GM19193 (cell line): Measurements from ENCODE around the gene PAAF1.

Source experiments
- POLR2A ChIP-seq: IDR thresholded peaks from 4 replicates; pipeline ENCODE4 v1.6.1; 2011; ENCODE audit not compliant: insufficient read depth, insufficient read length; ENCODE audit errors: extremely low read depth

PAAF1 gene

DNA sequence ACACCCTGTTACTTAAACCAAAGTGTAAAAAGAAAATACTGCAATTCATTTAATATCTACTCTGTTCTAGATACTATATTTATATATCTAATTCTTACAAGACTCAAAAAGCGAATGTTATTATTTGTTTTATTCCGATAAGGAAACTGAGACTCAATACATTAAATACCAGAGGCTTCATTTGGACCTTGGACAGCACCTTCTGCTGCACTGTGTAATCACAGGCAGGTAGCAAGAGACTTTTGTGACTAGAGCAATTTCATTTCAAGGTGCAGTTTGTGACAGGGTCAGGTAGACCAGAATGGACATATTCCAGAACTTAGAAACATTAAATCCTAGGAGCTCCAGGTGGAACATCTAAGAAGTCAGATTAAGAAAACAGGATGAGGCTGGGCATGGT is 52.6 kb downstream of the PAAF1 start:
- TF ChIP-seq POLR2A = no peak

DNA sequence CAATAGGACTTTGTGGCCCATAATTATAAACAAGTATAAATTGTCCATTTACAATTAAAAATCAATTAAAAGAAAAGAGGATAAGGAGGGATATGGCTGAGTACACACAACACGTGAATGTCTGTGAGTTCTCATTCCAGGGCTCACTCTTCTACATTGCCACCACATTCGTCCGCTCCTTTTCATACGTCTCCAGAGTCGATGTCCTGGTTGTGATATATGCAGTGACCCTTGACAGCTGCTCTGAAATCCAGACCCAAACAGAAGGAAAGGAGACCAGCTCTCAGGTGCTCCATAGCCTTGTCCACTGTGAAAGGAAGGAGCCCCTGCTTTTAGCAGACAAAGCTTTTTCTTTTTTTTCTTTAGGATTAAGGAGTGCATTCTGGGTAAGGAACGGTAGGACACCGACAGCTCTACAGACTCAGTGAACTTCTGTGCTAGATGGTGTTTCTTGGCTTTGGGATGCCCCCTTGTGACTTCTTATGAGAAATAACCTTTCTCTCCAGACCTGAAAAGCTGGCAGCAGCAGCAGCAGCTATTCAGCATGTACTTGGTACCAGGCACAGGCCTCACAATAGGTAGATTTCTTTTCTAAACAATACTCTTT is 54.3 kb downstream of the PAAF1 start:
- no peak for TF ChIP-seq POLR2A

DNA sequence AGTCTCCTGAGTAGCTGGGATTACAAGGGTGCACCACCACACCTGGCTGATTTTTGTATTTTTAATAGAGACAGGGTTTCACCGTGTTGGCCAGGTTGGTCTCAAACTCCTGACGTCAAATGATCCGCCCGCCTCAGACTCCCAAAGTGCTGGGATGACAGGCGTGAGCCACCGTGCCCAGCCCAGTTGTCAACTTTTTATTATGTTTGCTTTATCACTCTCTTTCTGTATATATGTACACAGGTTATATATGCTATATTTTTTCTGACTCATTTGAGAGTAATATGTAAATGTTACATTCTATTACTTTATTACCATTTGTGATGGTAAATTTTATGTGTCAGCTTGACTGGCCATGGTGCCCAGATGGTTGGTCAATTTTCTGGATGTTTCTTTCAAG is 55.2 kb downstream of the PAAF1 start:
- TF ChIP-seq POLR2A = no peak

DNA sequence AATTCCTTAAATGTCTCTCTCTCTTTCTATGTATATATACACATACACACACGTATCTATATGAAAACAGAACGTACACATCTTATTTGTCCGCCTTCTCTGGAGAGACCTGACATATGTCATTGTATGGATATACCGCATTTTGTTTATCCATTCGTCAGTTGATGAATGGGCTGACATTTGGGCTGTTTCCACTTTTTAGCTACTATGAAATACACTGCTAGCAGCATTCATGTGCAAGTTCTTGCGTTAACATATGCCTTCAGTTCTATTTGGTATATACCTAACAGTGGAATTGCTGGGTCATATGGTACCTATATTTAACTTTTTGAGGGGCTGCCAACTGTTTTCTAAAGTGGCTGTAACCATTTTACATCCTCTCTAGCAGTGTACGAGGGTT is 56.0 kb downstream of the PAAF1 start:
- TF ChIP-seq POLR2A = no peak

DNA sequence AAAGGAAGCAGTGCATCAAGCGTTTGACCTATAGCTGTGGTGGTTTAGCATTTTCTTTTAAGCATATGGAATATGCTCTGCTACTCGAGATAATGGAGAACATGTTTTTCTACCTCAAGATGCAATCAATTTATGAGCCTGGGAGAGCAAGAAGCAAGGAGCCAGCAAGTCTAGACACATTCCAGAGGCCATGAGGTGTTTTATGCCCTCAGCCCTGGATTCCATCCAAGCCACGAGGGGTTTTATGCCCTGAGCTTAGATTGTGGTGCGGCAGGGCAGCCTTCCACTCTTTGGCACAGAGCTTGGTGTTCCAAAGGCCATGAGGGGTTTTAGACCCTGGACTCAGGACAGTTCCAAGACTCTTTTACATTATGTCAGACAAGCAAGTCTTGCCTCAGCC is 62.3 kb downstream of the PAAF1 start:
- TF ChIP-seq POLR2A = no peak

DNA sequence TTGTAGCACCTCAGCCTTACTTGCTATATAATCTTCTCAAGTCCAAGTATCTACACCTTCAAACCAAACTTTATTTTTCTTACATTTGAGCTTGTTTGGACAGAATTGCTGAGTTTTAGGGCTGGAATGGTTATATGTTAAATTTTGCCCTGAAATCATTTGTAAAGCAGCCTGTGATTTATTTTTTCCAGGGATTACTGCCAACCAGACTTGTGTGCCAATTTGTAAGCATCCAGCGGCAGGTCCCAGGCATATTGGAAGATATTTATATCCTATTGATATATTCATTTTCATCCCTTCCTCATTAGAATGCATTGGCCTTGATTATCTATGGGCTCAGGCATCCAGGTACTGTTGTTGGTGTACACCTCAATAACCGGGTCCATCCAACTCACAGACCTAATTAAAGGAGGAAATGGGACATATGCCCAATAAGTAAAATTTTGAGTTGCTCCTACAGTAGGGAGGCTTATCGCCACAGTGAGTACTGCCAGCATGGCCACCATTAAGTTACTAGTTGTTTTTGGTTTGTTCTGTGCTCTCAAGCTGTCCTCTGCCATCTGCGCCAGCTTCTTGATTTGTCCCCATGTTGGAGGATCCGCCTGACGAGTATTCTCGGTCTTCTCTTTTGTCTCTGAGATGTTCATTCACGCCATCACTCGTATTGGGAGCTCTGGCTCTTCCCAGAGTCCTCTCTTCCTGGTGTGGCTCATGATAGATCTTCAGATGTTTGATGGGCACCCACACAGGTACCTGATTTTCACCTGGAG is 64.2 kb downstream of the PAAF1 start:
- TF ChIP-seq POLR2A = no peak

DNA sequence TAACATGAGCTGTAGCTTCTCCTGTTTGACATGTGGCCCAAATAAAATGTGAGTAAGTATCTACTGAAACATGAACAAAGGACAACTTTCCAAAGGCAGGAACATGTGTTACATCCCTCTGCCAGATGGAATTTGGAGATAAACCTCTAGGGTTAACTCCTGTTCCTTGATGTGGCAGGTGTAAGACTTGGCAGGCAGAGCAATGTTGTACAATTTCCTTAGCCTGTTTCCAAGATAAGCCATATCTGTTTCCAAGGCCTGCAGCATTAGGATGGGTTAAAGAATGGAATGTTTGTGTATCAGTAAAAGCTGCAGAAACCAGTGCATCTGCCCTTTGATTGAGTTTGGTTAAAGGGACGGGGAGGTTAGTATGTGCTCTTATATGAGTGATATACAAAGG is 65.2 kb downstream of the PAAF1 start:
- TF ChIP-seq POLR2A = no peak

DNA sequence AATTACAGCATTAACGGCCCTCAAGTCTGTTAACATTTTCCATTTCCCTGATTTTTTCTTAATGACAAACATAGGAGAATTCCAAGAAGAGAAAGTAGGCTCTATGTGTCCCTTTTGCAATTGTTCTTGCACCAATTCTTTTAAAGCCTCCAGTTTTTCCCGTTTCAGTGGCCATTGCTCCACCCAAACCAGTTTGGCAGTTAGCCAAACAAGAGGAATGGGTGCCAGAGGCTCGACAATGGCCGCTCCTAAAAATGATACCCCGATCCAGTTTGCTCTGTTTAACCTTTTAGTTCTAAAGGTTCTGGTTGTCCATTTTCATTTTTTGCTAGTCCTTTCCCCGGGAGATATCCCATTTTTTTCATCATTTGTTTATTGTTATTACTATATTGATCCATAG is 67.3 kb downstream of the PAAF1 start:
- TF ChIP-seq POLR2A = no peak

DNA sequence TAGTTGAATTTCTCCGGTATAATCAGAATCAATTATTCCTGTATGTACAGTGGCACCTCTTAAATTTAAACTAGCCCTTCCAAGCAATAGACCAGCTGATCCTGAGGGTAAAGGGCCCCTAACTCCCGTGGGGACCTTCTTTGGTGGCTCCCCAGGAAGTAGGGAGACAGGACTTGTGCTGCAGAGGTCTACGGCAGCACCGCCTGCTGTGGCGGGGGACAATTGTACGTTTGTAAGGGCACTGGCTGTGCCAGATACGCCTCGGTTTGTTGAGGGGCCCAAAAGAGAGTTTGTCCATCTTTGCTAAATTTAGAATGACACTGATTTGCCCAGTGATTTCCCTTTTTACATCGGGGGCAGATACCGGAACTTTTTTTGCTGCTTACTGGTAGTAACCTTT is 68.1 kb downstream of the PAAF1 start:
- TF ChIP-seq POLR2A = no peak

DNA sequence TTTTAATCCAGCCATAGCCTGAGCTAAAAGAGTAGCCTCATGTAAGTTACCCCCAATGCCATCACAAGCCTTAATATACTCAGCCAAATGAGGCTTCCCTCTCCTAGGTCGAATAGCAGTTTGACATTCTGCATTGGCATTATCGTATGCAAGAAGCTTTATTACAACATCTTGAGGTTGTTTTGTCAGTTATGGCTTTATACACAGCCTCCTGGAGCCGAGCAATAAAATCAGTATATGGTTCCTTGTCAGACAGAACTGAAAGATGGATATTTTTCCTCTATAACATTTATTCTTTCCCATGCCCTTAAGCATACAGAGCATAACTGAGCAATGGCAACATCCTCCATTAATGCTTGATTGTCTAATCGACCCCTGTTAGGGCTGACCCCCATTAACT is 68.6 kb downstream of the PAAF1 start:
- no peak for TF ChIP-seq POLR2A

DNA sequence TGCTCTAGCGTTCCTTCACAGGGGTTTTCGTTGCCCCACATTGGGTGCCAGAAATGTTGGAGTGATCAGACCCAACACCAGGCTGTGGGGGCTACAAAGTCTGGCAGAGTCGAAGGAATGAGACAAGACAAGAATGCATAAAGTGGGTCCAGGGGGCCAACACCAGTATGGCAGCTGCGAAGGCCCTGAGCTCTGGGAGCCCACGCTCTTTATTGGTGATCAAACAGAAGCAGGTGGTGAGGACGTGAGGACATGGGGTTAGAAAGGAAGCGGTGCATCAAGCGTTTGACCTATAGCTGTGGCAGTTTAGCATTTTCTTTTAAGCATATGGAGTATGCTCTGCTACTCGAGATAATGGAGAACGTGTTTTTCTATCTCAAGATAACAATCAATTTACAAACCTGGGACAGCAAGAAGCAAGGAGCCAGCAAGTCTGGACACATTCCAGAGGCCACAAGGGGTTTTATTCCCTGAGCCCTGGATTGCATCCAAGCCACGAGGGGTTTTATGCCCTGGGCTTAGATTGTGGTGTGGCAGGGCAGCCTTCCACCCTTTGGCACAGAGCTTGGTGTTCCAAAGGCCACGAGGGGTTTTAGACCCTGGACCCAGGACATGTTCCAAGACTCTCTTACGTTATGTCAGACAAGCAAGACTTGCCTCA is 70.1 kb downstream of the PAAF1 start:
- TF ChIP-seq POLR2A = no peak

DNA sequence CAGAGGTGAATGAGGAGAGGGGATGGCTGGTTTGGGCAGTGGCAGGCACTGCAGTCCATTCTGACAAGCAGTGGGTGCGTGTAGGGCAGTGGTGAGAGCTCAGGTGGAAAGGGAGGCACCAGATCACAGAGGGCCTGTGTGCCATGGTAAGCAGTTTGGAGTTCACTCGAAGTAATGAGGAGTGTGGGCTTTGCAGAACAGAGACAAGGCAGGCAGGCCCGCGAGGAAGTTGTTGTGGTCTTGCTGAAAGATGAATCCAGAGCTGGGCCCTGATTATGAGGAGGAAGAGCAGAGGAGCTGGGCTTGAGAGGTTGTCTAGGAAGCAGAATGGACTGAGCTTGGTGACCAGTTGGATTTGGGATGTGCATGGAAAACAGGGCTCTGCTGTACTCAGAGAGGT is 72.4 kb downstream of the PAAF1 start:
- TF ChIP-seq POLR2A = no peak

DNA sequence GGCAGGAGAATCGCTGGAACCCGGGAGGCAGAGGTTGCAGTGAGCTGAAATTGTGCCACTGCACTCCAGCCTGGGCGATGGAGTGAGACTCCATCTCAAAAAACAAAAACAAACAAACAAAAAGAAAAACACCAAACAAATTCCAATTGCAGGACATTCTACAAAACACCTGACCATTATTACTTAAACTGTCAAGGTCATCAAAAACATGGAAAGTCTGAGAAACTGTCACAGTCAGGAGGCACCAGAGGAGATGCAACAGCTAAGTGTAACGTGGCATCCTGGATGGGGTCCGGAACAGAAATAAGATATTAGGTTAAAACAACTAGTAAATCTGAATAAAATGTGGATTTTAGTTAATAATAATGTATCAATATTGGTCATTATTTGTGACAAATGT is 73.1 kb downstream of the PAAF1 start:
- no peak for TF ChIP-seq POLR2A

DNA sequence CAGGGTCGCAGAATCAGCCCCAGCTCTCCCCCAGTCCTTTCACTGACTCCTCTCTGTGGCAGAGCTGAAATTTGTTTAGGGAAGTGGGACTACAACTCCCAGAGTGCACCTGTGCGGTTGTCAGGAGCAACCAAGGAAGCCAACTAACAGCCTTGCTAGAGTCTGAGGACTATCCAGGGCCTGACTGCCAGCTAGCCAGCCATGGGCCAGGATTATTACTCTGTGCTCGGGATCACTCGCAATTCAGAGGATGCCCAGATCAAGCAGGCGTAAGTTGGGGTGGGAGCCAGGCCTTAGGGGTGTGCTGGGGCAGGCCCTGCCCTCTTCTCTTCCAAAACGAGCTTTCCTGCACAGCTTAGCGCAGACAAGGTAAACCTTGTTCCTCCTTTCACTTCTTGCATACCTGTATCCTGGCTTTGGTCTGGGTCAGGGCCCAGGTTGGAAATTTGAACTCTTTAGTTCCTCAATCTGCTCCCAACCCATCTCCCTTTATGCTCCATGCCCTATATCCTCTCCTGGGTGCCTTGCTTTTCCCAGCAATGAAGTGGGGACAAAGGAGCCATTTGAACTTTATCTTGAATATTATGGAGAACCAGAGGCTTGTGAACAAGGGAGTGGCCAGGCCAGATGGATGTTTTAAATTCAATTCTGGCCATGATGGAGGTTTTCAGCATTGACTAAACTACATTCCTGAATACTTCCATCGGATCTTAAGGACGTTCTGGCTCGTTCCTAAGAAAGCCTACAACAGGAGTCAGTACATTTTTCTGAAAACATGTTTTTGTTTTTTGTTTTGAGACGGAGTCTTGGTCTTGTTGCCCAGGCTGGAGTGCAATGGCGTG is 74.3 kb downstream of the PAAF1 start, which contains the start of gene DNAJB13:
Gene DNAJB13 (plus strand): TSS at position 158 of the 842 bp plus-strand sequence. CDS start 44 bp downstream, at position 202.
- no peak for TF ChIP-seq POLR2A

DNA sequence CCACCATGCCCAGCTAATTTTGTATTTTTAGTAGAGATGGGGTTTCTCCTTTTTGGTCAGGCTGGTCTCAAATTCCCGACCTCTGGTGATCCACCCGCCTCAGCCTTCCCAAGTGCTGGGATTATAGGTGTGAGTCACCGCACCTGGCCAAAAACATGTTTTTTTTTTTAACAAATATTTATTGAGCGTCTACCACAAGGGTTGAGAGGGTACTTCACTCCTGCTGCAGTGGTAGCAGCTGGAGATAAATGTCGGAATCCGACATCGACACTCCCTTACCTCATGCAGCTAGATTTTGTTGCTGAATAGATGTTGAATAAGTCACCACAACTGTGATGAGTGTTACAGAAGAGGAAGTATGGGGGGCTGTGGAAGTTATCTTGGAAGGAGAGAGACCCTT is 75.0 kb downstream of the PAAF1 start:
- TF ChIP-seq POLR2A = no peak
